GM21737 (cell line): ENCODE results near the gene LY6G5C.

Source experiments
- ATAC-seq: cut with Tn5 transposase; IDR thresholded peaks from one replicate; pipeline ENCODE4 v1.9.1; 2021; ENCODE audit warnings: mild to moderate bottlenecking, moderate library complexity; ENCODE audit not compliant: unreplicated experiment

The LY6G5C gene, protein sequence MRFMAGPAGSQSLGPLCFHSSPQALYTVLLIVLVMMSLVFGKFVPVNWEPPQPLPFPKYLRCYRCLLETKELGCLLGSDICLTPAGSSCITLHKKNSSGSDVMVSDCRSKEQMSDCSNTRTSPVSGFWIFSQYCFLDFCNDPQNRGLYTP

DNA sequence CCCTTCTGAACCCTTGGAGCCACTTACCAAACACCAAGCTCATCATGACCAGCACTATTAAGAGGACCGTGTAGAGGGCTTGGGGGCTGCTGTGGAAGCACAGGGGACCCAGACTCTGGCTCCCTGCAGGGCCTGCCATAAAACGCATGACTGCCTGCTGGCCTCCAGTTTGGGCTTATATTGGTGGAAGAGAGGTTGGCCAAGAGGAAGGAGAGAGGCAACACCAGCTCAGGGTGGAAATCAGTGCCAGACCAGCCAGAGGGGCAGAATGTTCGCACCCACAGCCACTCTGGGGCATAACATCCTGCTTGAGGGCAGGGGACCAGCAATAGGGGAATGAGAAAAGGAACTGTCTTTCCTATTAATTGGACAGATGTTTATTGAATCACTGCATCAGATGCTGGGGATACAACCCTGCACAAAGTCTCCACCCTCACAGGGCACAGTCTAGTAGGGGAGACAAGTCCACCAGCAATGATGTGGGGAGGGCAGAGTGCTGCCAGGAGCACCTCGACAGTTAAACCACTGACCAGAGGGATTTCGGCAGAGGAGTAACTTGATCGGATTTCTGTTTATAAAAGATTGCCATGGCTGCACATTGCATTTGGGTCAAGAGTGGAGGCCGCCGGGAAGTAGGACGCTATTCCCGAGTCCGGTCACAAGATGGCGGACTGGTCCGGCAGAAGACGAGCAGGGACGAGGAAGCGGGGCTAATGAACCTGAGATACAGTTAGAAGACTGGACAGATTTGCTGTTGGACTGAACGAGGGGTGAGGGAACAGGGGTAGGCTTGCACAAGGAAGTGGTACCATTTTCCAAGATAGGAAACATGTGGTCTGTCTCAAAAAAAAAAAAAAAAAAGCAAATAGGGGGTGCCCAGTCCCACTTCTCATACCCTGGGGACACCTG, at the start of gene LY6G5C:
LY6G5C (minus strand) TSS at position 842 of the 909 bp plus-strand sequence; CDS start at position 148, 694 bp downstream.
- ATAC-seq = no peak

GRCh38 chr6:31729979-31730630, 49.2 kb upstream of the LY6G5C start:
- no peak for ATAC-seq

DNA sequence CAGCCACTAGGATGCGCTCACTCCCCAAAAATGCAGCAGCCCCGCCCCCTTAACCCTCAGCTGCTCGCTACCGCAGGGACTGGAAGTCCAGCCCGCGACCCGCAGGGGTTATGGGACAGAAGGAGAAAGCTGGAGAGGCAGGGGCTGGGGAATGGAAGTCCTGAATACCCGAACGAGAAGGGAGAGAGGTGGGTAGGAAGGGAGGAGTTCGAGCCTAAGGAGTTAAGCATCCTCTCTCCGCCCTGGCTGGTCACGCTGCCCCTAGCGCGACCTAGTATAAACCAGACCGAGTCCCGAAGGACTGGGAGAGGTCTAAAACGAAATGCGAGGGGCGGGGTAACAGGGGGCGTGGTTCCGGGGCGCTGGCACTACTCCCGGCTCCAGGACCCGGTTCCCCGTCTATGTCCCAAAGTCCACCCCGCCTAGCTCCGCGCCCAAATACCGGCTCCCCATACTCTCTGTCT, 48.7 kb upstream of the LY6G5C start:
- ATAC-seq = peak; percentile 44

- ATAC-seq = no peak
These were observed 48.1 kb upstream of the LY6G5C start, which contains the start of gene DDAH2 for GRCh38 chr6:31728767-31729514. DDAH2 (minus strand) TSS chr6:31729299; CDS start chr6:31729161, 138 bp downstream.

GRCh38 chr6:31727717-31728671, 47.1 kb upstream of the LY6G5C start:
- ATAC-seq = no peak

GRCh38 chr6:31727034-31727716, 46.3 kb upstream of the LY6G5C start:
- no peak for ATAC-seq

GRCh38 chr6:31725502-31726350, 44.9 kb upstream of the LY6G5C start:
- no peak for ATAC-seq

- no peak for ATAC-seq
These were observed 43.3 kb upstream of the LY6G5C start for GRCh38 chr6:31723980-31724691.

DNA sequence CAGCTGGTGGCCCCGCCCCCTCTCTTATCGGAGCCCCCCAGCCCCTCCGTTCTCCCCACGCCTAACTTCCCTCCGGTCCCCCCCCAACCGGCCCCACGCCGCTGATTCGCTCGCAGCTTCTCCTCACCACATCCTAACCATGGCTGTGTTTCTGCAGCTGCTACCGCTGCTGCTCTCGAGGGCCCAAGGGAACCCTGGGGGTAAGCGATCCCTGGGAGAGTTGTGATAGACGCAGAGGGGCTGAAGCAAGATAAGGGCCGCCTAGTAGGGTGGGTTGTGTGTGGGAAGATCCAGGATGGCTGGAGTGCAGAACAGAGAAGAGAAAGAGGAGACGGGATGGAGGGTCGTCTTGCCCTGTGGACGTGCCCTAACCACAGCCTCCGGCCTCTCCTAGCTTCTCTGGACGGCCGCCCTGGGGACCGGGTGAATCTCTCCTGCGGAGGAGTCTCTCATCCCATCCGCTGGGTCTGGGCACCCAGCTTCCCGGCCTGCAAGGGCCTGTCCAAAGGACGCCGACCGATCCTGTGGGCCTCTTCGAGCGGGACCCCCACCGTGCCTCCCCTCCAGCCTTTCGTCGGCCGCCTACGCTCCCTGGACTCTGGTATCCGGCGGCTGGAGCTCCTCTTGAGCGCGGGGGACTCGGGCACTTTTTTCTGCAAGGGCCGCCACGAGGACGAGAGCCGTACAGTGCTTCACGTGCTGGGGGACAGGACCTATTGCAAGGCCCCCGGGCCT, 42.5 kb upstream of the LY6G5C start, which contains the start of gene MPIG6B:
MPIG6B (plus strand) TSS at position 129 of the 735 bp plus-strand sequence; CDS start at position 140, 11 bp downstream.
- no peak for ATAC-seq

- no peak for ATAC-seq
These were observed 41.3 kb upstream of the LY6G5C start for GRCh38 chr6:31722173-31722572.

DNA sequence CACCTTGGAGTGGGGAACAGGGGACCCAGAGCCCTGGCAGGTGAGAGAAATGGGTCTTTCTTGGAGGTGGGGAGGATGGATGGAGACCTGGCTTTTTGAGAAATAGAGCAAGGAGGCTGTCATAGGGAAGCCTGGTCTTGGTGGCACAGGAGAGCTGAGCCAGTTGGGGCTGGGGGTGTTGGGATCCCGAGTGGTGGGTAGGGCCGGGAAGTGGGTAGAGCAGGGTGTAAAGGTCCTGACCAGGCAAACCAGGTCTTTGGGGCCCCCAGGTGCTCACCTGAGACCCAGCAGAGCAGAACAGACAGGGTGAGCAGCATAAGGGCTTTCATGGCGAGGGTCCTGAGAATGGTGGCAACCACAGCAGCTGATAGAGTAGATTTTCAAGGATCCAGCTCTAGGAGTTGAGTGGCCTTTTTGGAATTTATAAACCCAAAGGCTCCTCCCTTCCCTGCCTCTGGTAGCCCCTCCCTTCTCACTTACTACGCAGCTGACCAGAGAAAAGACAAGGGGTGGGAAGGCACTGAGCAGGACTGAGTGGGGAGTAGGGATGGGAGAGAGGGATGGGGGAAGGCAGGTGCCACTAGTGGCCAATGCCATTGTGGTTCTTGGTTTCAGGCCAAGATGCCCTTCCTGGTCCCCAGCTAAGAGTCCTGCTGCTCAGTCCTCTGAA, 40.6 kb upstream of the LY6G5C start, which contains the start of gene LY6G6C:
LY6G6C (minus strand) TSS at position 396 of the 670 bp plus-strand sequence; CDS start at position 329, 67 bp downstream.
- ATAC-seq = no peak

DNA sequence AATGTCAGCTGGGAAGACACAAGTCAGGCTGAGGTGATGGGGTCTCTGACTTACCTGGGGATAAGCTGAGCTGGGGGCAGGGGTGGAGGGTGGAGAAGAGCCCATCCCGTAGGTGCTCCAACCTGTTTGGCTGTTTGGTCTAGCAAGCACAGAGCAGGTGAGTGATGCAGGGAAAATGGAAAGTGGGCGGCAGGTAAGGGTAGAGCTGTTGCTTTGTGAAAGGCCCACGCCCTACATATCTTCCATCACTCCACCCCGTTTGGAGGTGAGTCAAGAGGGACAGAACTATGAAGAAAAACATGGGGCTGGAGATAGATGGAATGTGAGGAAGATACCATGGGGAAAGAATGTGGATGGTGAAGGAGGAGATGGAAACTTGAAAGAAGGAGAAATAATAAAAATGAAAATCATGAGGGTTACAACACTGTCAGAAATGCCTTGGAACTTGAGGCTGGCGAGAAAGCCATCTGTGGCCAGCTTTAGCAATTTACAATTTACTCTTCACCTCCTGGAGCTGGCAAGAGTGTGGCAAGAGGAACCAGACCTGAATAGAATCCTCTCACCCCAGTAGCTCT, 39.4 kb upstream of the LY6G5C start:
- no peak for ATAC-seq

GRCh38 chr6:31719001-31719400, 38.1 kb upstream of the LY6G5C start:
- no peak for ATAC-seq

GRCh38 chr6:31718265-31718664, 37.4 kb upstream of the LY6G5C start:
- ATAC-seq = no peak

- ATAC-seq = no peak
These were observed 36.8 kb upstream of the LY6G5C start for GRCh38 chr6:31717499-31718222.
